NCI-H2227 (cell line): ENCODE data around the gene IRF2BP1.
"Not testable (repeated sequence)": the region's sequence is repeated elsewhere in the genome, so short reads cannot be mapped to it uniquely, and the experiment has no call there.

Experiments
- DNase-seq: peaks from one replicate; lab custom pipeline; 2025; ENCODE audit not compliant: unreplicated experiment; lab: John Stamatoyannopoulos, UW

Gene IRF2BP1

DNA sequence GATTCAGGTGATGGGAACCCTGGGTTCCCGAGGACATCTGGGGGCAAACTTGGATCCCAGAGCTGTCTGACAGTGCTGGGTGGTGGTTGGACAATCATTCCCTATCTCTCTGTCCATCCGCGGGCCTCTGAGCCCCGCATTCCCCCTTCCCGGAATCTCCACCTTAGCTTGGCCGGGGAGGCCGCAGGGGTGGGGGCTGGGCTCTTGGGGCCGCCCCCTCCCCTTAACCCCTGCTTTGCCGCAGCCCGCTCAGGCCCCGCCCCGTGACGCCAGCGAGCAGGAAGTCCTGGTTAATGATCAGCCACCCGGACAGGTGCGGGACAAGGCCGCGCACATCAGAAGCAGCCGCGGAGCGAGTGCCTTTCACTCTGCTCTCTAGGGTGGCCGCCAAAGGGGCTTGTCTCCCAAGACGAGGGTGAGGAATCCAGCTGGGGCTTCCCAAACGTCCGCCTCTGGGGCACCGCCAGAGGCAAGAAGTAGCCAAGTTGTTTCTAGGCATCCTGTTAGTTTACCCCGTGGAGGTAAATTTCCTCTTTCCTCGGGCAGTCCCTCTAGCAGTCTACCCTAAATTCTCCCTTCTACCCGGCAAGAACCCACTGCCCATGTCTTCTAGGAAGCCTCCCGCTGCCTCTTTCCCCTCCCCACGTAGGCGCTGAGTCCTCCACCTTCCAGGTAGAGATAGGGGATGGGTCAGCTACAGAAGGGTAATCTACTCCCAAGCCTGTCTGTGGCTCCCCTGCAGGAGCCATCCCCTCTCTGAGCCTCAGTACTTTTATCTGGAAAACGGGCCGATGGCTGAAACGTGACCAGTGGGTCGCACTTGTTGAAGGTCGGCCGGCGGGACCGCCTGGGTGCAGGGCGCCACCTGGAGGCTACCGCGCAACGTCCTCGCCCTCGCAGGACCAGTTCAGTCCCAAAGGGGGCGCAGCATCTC is 3.0 kb downstream of the IRF2BP1 start:
- peak; percentile 32 for DNase-seq

DNA sequence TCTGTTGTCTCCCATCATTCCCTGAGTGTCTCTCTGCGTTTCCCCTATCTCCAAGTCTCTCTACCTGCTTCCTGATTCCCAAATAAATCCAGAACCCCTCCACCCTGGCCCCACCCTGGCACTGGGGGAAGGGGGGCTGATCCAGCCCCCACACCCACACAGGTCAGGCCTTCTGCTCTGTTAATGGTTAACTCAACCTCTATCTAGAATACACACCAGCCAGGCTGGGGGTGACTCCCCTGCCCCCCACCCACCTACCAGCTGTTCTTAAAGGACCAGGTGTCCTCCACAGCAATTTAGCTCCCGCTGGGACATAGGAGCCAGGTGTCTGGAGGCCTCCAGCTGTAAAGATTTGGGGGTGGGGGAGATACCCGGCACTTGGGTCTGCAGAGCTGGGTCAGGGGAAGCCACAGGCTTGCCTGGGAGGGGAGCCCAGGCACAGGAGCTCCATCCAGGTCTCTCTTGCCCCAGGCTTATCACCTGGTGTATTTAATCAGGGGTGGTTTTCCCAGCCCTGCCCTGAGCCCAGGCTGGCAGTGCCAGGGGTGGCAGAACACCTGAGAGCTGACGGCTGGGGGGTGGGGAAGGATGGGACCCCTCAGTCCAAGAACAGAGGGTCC is 3.9 kb downstream of the IRF2BP1 start:
- DNase-seq = no peak

DNA sequence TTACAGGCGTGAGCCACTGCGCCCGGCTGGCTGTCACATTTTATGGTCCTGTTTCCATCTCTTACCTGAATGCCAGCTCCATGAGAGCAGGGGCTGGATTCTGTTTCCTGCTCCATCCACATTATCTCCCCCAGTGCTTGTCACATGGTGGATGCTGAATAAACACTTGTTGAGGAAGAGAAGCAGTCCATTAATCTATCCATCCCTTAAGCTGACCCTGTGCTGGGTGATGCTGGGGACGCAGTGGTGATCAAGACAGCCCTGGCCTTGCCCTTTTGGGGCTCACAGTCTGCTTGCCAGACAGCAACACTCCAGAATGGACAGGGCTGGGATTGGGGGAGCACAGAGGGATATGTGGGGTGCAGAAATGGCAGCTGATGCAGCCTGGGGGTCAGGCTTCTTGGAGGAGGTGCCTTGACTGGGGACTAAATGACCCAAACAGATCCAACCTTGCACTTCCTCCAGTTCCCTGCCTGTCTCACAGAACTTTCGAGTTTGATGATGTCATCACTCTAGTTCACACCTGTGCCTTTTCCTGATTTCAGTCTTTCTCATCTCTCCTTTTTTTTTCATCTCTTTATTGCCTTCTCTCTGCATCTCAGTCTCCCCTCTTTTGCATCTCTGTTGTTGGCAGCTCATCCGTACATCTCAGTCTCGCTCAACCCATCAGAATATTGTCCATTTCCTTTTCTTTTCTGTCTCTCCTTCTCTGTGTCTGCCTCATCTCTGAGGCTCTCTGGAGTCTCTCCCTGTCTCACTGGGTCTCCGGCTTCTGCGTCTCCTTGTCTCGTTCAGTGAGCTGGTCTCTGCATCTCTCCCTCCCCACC is 4.6 kb downstream of the IRF2BP1 start:
- no peak for DNase-seq

DNA sequence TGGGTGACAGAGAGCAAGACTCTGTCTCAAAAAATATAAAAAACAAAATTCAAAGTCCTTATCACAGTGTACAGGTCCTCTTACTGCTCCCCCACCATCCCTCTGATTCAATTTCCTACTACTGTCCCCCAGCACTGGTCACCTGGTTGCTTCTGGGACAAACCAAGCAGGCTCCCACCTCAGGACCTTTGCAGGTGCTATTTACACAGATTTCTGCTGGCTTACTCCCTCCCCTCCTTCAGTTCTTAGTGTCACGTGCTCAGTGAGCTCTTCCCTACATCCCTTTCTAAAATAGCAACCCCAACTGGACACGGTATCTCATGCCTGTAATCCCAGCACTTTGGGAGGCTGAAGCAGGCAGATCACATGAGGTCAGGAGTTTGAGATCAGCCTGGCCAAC is 6.0 kb downstream of the IRF2BP1 start:
- no peak for DNase-seq

DNA sequence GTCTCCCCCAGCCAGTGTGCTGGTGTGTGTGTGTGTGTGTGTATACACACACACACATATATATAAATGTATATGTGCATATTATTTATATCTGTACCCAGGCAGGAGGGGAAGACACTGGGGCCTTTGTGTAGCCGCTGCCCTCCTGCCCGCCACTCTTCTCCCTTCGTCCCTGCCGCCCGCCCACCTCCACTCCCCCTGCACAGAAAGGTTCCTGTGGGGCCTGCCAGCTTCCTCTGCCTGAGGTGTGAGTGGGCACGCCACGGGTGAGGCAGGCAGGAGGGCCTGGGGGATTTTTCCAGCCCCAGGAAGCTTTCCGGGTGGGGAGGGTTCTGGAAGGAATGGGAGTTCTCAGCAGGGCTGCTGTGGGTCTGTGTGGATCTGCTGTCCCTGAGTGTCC is 6.9 kb downstream of the IRF2BP1 start:
- no peak for DNase-seq

DNA sequence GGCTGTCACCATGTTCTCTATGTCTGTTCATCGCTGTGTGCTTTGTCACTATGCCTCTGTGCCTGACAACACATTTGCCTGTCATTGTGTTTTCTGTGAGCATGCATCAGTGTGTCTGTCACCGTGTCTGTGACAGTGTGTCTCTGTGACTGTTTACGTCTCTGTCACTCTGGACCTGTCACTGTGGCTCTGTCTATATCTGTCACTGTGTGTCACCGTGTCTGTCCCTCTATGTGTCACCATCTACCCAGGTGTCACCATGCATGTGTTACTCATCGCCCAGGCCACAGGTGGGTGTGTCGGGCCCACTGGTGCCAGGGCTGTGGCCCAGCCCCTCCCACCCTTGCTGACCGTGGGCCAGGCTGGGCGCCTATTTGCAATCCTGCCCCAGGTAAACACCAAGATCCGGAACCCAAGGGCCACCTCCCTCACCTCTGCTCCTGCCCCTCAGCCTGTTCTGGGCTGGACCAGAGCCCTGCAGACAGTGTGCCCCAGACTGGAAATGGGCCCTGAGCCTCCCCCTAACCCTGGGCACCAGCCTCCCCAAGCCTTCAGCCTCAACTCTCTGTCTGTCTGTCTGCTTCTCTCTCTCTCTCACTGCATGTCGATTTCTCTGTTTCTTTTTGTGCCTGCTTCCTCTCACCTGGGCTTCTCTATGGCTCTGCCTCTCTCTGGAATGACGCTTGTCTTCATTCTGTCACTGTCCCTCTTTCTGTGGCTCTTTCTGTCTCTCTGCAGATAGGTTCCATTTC is 7.7 kb downstream of the IRF2BP1 start:
- no peak for DNase-seq

DNA sequence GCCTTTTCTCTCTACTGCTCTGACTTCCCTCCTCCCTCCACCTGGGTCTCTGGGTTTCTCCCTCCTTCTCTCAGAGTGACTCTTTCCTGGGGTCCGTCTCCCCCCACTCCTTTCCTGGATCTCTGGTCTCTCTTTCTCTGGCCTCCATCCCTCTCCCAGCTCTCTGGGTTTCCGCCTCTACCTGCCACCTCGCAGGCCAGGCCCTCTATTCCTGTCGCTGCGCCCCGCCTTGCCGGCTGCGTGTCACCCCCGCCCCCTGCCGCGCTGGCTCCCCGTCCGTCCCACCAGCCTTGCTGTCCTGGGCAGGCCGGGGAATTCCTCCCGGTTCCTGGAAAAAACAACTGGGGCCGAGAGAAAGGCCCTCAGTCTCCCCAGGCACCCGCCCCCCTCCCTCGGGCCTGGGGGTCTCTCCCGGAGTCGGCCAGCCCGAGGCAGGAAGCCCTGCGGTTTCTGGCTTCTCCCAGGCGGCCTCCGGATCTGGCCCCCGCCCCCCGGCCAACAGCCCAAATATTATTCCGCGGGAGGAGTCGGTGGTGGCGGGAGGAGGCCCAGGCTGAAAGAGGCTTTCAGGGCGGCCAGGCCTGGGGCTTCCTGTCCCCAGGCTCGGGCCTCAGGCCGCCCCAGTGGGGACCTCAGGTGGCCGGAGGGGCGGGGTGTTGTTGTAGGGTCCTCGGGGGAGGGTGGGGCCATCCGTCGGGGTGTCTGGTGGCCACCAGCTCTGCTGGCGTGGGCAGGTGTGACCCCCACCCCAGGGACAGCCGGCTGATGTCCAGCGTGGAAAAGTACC is 9.3 kb downstream of the IRF2BP1 start:
- no peak for DNase-seq

DNA sequence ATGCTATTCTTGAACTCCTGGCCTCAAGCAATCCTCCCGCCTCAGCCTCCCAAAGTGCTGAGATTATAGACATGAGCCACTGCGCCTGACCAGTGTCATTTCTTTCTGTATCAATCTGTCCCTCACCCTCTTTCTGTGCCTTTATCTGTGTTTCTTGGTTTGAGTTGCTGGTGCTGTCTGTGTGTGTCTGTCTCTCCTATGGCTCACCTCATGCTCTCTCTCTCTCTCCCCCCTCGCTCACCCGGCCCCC is 9.9 kb downstream of the IRF2BP1 start:
- DNase-seq = no peak

DNA sequence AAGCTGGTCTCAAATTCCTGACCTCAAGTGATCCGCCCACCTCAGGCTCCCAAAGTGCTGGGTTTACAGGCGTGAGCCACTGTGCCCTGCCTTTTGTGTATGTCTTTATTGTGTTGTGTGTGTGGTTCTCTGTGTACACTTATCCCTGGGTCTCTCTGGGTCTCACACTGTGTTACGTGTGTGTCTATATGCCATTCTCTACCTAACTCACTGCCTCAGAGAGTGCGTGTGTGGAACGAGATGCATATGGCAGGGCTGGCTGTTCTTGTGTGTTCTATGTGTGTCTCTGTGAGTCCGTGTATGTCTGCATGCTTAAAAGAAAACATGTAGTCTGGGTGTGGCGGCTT is 11.3 kb downstream of the IRF2BP1 start:
- DNase-seq = no peak

DNA sequence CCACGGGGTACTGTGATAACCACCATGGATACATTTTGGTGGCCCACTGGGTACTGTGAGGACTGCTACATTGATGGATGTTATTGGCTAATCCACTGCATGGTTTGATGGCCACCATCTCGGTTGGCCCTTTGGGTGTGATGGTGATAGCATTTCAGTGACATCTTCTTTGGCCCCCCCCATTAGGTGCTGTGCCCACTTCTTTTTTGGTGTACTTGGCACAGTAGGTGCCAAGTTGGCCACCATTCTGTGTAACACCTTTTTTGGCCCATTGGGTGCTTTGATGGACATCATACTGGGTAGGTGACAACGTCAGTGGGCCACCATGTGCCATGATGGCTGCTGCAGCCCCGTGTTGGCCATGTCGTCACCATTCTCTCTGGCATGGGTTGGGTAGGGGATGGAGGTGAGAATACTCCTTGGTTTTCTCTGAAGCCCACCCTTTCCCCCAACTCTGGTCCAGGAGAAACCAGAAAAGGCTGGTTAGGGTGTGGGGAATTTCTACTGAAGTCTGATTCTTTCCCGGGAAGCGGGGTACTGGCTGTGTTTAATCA is 12.6 kb downstream of the IRF2BP1 start:
- no peak for DNase-seq

DNA sequence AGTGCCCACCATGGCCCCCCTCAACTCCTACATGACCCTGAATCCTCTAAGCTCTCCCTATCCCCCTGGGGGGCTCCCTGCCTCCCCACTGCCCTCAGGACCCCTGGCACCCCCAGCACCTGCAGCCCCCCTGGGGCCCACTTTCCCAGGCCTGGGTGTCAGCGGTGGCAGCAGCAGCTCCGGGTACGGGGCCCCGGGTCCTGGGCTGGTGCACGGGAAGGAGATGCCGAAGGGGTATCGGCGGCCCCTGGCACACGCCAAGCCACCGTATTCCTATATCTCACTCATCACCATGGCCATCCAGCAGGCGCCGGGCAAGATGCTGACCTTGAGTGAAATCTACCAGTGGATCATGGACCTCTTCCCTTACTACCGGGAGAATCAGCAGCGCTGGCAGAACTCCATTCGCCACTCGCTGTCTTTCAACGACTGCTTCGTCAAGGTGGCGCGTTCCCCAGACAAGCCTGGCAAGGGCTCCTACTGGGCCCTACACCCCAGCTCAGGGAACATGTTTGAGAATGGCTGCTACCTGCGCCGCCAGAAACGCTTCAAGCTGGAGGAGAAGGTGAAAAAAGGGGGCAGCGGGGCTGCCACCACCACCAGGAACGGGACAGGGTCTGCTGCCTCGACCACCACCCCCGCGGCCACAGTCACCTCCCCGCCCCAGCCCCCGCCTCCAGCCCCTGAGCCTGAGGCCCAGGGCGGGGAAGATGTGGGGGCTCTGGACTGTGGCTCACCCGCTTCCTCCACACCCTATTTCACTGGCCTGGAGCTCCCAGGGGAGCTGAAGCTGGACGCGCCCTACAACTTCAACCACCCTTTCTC is 13.6 kb downstream of the IRF2BP1 start:
- no peak for DNase-seq

DNA sequence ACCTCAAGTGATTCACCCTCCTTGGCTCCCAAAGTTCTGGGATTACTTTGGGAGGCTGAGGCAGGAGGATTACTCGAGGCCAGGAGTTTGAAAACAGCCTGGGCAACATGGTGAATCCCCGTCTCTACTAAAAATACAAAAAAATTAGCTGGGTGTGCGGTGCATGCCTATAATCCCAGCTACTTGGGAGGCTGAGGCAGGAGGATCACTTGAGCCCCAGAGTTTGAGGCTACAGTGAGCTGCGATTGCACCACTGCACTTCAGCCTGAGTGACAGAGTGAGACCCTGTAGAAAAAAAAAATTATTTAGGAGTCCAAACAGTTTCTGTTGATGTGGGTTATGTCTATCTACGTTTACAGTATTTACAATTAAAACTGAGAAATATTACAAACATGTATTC is 15.1 kb downstream of the IRF2BP1 start:
- DNase-seq = no peak

DNA sequence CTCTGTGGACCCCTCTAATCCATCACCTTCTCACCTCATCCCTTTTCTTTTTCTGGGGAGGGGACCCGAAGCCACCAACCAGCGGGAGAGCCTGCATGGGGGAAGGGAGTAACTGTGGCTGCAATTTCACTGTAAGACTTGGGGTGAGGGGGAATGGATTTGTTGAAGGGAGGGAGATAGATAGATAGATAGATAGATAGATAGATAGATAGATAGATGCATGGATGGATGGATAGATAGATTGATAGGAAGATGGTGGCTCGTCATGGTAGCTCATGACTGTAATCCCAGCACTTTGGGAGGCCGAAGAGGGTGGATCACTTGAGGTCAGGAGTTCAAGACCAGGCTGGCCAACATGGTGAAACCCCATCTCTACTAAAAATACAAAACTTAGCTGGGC is 18.7 kb downstream of the IRF2BP1 start:
- not testable (repeated sequence) for DNase-seq

DNA sequence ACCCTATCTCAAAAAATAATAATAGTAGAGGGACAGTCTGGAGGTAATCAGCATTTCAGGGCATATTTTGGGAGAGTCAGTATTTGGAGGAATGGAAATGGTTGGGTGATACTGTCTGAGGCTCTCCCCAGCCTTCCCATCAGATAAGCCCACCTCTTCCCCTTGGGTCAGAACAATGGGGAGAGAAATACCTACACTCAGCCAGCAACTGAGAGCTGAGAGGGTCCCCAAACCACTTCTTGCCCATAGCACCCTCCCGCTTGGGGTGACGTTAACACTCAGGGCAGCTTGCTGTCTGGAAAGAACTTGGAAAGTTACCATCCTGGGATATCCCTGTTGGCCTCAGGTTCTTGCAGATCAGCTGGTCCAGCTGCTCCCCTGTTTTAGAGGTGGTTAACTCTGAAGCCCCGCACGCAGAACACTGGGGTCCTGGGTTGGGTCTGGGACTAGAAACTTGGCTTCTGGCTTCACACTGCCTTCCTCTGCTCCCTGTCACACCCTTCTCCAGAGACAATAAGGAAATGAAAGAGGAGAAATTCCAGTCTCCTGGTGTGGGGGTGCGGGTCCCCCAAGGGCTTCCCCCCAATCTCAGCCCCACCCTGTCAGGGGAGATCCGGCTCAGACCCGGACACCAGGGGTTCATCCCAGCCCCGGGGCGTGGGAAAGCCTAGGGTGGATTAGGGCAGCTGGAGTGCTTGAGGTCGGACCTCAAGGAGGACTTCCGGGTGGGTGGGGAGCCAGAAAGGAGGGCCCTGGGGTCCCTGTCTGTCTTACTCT is 19.4 kb downstream of the IRF2BP1 start:
- DNase-seq = no peak

DNA sequence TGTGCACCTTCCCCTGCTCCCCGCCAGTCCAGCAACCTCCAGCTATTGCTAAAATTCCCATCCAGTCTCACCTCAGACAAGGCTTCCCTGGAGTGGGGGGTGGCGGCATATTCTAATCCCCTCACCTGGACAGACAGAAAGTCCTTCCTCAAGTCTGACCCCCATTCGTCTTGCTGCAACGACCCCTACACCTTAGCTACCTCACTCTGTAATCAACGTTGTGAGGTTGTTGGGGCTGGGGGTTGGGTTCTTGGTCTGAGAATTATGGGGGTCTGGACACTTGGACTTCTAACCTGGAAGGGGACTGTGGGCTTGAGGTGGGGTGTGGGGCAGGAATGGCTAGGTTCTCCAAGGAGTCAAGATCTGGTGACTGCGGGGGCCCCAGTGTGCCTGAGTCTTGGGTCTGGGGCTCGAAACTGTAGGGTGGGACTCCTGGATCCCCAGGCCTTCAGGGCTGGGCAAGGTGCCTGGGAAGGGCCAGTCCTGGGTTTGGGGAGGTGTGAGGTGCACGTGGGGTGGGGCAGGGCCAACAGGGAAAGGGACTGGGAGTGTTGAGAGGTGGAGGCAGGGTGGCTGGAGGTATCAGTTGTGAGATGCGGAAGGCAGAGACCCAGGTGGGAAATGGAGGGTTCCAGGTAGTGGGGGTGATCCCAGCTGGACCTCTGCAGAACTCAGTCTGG is 20.5 kb downstream of the IRF2BP1 start:
- DNase-seq = no peak

DNA sequence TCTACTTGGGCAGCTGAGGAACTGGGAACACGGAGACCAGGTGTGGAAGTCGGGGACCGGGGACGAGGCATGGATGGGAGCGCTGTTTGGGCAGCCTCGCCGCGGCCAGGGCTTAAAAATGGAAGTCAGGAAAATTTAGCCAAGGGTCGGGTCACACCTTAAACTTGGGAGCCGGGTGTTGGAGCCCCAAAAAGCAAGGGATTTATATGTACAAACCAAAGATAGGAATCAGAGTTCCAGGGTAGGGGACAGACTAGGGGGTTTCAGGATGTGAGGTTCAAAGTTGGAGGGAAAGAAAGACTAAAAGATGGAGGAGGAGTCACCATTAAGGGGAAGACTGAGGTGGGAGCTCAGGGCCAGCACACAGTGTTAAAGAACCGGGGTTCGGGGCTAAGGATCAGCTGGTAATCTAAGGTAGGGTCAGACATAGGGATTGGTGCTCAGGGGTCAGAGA is 21.3 kb downstream of the IRF2BP1 start:
- DNase-seq = no peak

DNA sequence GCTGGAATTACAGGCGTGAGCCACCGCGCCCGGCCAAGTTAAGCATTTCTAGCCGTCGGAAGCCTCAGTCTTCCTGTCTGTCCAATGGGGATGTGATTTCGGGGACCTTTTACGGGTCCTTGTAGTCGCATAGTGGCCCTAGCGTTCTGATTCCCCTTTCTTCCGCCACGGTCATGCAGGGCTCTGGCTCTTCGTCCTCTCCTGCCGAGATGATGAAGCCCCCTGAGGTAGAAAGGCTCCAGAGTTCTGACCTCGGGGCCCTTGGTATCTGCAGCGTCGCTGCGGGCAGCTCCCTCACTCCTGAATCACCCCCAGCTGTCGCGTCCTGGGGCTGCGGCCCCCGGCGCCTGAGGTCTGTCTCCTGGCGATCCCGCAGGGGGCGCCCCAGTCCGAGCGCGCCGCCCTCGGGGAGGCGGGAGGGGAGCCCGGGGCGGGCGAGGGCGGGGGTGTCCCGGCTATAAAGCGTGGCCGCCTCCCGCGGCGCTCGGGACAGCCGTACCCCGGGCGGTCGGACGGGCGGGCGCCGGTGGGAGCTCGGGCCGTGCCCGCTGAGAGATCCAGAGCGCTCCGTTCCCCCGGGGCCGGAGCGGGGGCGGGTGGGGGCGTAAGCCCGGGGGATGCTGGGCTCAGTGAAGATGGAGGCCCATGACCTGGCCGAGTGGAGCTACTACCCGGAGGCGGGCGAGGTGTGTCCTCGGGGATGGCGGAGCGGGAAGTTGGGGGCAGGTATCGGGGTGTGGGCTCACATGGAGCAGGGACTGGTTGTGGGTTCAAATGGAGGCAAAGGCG is 21.9 kb downstream of the IRF2BP1 start, which contains the start of gene FOXA3:
Gene FOXA3, plus strand, starts transcription at position 487 of the 789 bp plus-strand sequence. Its CDS starts 131 bp downstream, at position 618.
- peak; percentile 49 for DNase-seq
